Astrocyte (in vitro differentiated cells and primary cell): ENCODE data around the gene SDR42E1.

Experiments
- EZH2 ChIP-seq: IDR thresholded peaks from 2 replicates; pipeline ENCODE4 v1.6.1; 2012; ENCODE audit warnings: mild to moderate bottlenecking, low read length, inconsistent platforms; ENCODE audit not compliant: insufficient read depth
- TF ChIP-seq, protein P1 (sequence below): IDR thresholded peaks from 2 replicates; pipeline ENCODE4 v1.5.1; 2011; ENCODE audit warnings: low read depth, mild to moderate bottlenecking, inconsistent platforms, low read length, moderate library complexity; ENCODE audit not compliant: insufficient read depth

DNA sequence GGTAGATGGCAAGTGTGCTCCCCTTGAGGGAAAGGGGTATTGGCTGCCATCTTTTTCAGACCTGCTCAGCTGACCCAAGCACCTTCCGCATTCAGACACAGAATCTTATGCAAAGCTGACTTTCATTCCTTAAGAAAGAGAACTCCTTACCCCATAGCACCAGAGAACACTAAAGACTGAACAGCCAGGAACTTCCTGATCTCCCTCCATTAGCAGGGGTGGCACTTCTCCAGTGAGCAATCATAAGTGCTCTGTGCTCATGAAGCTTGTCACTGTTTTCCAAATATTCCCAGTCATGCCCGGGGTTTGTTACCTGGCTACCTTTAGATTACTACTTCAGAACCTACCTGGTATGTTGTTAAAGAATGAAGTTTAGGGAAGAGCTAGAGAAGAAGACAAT is 35.7 kb upstream of the SDR42E1 start:
- TF ChIP-seq, protein P1, sequence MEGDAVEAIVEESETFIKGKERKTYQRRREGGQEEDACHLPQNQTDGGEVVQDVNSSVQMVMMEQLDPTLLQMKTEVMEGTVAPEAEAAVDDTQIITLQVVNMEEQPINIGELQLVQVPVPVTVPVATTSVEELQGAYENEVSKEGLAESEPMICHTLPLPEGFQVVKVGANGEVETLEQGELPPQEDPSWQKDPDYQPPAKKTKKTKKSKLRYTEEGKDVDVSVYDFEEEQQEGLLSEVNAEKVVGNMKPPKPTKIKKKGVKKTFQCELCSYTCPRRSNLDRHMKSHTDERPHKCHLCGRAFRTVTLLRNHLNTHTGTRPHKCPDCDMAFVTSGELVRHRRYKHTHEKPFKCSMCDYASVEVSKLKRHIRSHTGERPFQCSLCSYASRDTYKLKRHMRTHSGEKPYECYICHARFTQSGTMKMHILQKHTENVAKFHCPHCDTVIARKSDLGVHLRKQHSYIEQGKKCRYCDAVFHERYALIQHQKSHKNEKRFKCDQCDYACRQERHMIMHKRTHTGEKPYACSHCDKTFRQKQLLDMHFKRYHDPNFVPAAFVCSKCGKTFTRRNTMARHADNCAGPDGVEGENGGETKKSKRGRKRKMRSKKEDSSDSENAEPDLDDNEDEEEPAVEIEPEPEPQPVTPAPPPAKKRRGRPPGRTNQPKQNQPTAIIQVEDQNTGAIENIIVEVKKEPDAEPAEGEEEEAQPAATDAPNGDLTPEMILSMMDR: no peak
- no peak for TF ChIP-seq EZH2
